Kidney epithelial cell (primary cell): ENCODE results near the gene CCDC81. TPM values are rescaled to one million over a fixed set of nuclear protein-coding genes. Genes with fewer than 3 reads are reported as not detected.

ENCODE experiments used
- DNase-seq: peaks from one replicate; pipeline ENCODE4 v3.0.0-alpha.2; 2010; ENCODE audit warnings: low read depth
- H3K27me3 ChIP-seq: 2 replicates; pipeline ENCODE4 v1.6.0; 2011; ENCODE audit warnings: low read length; ENCODE audit not compliant: control insufficient read depth, insufficient read depth
- H3K36me3 ChIP-seq: 2 replicates; pipeline ENCODE4 v1.5.1; 2011; ENCODE audit warnings: low read length; ENCODE audit not compliant: control insufficient read depth, insufficient read depth
- H3K4me3 ChIP-seq: 2 replicates; pipeline ENCODE4 v1.5.1; 2011; ENCODE audit warnings: low read depth, mild to moderate bottlenecking, control low read depth, low read length
- CTCF ChIP-seq: IDR thresholded peaks from 2 replicates; pipeline ENCODE4 v1.5.1; 2011; ENCODE audit warnings: mild to moderate bottlenecking, moderate library complexity, low read length, control low read depth, inconsistent platforms; ENCODE audit not compliant: insufficient read depth, poor library complexity, severe bottlenecking
- total RNA-seq: library from RNA; depleted of rRNA; stranded (reverse); fragments of >200 nt; gene quantifications from 2 replicates; pipeline ENCODE4 v1.2.3, GENCODE V29; 2015

CCDC81 gene
- total RNA-seq, 1 donor from 2014 or later: not detected

GRCh38 chr11:86390487-86390886 lies 15.8 kb downstream of the CCDC81 start:
- Histone ChIP-seq H3K27me3 (no peaks in the 10 kb centered on the region), H3K36me3 (no peaks in the 10 kb centered on the region), H3K4me3 (no peak overlapping the region)
- no peak for DNase-seq
- no peak for TF ChIP-seq CTCF

GRCh38 chr11:86395061-86395551 lies 20.4 kb downstream of the CCDC81 start:
- H3K36me3 ChIP-seq: no peaks in the 10 kb centered on the region
- DNase-seq: no peak
- H3K4me3 ChIP-seq: no peak overlapping the region
- no peaks in the 10 kb centered on the region for H3K27me3 ChIP-seq
- no peak for TF ChIP-seq CTCF

GRCh38 chr11:86396396-86396795 lies 21.7 kb downstream of the CCDC81 start:
- Histone ChIP-seq H3K4me3 (no peak overlapping the region), H3K36me3 (no peaks in the 10 kb centered on the region), H3K27me3 (no peaks in the 10 kb centered on the region)
- TF ChIP-seq CTCF: no peak
- DNase-seq: no peak

GRCh38 chr11:86397351-86397750 lies 22.7 kb downstream of the CCDC81 start:
- Histone ChIP-seq H3K36me3 (no peaks in the 10 kb centered on the region), H3K4me3 (no peak overlapping the region), H3K27me3 (no peaks in the 10 kb centered on the region)
- DNase-seq: no peak
- no peak for TF ChIP-seq CTCF

- no peak overlapping the region for H3K4me3 ChIP-seq
- H3K27me3 ChIP-seq: no peaks in the 10 kb centered on the region
- TF ChIP-seq CTCF: no peak
- H3K36me3 ChIP-seq: no peaks in the 10 kb centered on the region
- no peak for DNase-seq
Observed at GRCh38 chr11:86398106-86398505, 23.4 kb downstream of the CCDC81 start.

GRCh38 chr11:86403458-86403857 lies 28.8 kb downstream of the CCDC81 start:
- Histone ChIP-seq H3K36me3 (no peaks in the 10 kb centered on the region), H3K27me3 (no peaks in the 10 kb centered on the region), H3K4me3 (no peak overlapping the region)
- no peak for TF ChIP-seq CTCF
- no peak for DNase-seq
